Right renal pelvis (tissue), 4 donors: Measurements from ENCODE around the gene MED10. TPM values are rescaled to one million over a fixed set of nuclear protein-coding genes. Genes with fewer than 3 reads are reported as not detected.

Experiments
- DNase-seq, 4 donors: peaks; one replicate each; pipeline ENCODE4 v3.0.0-alpha.2; 2013; ENCODE audit warnings: low read depth in 4 of 4, low spot score in 3 of 4, missing footprints in 1 of 4
- polyA plus RNA-seq, 4 donors: library from polyadenylated mRNA; unstranded; fragments of 120-200 nt; gene quantifications; one replicate each; pipeline ENCODE4 v1.2.1, GENCODE V29; 2013; ENCODE audit not compliant: insufficient read length in 4 of 4

The MED10 gene, protein sequence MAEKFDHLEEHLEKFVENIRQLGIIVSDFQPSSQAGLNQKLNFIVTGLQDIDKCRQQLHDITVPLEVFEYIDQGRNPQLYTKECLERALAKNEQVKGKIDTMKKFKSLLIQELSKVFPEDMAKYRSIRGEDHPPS
- polyA plus RNA-seq: 10 to 100 TPM; 43.8 to 48.4 (median 45.0) TPM

DNA sequence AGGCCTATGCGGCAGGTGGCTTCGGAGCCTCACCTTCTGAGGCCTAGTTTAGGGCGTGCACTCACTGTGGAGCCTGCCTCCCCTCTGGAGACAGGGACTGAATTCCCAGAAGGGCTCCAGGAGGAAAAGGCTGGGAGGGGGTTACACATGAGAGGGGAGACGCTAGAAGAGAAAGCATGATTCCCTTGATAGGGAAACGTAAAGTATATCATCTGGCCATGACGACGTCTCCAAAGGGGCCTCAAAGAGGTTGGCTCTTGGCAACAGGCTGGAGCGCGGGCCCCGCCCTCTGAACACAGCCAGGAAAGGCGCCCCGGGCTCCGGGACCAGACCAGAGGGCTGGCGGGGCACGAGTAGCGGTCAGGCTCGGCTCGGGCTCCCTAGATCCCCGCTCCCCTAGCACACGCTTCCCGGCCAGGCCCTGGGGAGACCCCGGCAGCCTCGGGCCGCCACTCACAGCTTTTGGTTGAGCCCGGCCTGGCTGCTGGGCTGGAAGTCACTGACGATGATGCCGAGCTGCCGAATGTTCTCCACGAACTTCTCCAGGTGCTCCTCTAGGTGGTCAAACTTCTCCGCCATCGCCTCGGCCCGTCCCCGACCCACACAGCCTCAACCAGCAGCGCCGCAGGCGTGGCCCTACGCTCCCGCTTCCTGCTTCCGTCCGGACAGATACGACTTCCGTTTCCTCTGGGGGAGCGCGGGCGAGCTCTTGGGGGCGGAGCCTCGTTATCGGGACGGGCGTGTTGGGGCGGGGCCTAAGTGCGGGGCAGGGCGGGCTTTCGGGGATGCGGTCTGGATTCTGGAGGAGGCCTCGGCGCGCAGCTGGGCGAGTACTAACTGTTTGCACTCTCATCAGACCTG, at the start of gene MED10:
Gene MED10, minus strand, starts transcription at position 643 of the 861 bp plus-strand sequence. Its CDS starts 64 bp downstream, at position 579.
- peak; percentile 73 to 87 (median 83) for DNase-seq

DNA sequence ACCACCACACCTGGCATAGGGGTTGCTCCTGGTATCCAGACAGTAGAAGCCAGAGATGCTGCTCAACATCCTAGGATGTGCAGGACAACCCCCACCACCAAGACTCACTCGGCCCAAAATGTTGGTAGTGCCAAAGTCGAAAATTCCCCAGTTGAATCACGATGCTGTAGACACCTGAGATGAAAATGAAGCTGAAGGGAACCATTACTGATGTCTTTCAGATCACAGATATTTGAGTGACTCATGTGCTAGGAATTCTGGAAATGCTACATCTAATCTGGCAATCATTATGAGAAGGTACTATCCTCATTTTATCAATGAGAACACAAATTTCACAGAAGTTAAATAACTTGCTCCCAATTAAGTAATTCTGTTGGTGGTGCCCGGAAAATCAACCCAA, 49.3 kb upstream of the MED10 start:
- DNase-seq: no peak

DNA sequence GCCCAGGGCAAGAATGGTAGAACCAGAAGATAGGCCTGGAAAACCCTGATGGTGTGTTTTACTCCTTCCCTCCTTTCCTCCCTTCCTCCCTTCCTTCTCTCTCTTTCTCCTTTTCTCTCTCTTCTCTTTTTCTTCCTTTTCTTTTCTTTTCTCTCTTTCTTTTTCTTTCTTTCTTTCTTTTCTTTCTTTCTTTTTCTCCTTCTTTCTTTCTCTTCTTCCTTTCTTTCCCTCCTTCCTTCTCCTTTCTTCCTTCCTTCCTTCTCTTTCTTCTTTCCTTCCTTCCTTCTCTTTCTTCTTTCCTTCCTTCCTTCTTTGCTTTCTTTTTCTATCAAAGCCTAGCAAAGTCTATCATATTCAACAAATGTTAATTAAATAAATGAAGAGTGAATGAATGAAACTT, 46.4 kb upstream of the MED10 start:
- DNase-seq: no peak

DNA sequence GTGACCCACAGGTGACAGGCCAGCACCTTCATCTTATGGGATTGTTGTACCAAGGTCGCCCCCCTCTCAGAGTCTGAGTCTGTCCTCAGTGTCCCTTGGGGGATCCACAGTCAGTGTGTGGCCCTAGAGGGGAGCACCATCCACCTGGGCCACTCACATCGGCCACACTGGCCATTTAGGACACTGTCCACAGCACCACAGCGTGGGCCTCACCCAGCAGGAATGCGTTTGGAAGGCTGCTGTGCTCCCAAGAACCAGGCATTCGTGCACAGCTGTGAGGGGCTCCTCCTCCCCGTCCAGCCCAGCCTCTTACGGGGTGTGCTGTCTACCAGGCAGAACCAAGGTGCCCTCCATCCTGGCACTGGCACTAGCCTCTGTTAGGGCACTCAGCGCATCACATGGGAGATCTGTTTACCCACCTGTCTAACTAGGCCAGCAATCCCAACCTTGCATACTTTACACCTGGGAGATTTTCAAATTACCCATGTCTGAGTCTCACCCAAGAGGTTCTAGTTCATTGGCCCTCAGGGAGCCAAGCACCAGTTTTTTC, 45.8 kb upstream of the MED10 start:
- DNase-seq: no peak

DNA sequence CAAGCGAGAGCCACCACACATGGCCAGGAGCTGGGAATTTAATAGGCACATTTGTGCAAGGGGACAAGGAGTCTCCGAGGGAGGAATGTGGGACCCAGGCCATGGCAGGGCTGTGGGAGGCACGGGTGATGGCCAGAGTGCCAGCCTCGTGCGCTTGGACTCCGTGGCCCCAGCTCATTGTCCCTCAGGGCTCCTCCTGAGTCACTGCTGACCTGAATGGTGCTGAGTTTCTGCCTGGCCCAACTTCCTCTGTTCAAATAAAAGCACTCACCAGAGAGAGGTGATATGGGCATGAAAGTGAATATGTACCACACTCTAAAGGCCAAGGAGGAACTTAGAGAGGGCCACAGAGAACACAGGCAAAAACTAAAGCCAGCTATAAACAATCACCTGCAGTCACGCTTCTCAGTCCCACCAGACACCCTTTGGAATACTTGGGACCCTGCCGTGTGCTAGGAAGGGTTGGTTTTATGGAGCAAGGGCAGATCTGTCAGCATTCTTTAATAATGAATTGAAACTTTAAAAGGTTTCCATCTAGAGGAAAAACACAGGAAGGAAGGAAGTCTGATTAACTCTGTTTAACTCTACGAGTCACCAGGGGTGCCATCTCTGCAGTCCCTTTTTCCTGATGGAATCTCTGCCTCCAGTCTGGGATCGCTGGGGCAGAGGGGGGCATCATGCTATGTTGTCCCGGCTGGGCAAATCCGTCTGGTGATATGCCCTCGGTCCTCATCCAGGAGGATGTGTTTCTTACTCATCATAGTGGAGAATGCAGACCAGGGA, 45.2 kb upstream of the MED10 start:
- DNase-seq: no peak

DNA sequence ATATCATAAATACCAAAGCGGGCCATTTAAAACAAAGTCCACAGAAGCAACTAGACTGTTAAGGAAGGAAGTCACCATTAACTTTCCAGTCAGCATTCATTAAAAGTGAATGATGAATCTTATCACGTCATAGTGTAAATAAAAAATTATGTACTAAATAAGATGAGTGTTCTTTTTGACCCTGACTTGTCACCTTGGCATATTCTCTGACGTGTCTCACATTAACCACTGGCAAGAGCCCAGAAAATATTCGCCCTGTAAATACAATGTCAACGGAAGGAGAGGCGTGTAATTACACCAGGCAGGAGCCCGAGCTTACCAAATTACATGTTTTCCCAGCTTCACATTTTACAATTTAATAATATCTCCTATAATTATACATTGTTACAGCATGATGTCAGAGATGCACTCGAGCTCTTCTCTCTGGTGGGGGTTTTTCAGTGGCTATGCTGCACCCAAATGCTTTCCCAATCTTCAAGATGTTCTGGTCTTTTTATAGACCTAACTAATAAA, 41.0 kb upstream of the MED10 start:
- no peak for DNase-seq

DNA sequence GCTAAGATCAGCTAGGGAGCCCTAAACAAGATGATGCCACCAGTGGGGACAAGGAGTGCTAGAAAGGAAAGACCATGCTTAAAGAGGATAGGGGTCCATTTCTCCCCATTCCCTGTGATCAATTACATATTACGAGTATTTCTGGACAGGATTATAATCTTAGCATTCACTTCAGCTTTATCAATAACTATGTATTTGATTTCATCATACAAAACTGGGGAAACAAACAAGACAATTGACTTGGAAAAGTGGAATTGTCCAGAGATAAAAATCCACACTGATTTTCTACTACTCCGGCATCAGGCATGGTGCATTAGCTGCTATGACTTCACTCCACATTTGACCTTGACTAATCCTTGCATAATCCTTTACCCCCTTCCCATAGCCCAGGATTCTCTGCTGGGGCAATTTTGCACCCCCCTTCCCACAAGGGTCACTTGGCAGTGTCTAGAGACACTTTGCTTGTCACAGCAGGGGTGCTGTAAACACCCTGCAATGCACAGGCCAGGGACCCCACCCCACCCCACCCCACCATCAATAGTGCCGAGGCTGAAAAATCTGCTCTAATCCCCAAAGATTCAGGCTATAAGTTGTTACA, 40.4 kb upstream of the MED10 start:
- DNase-seq: no peak

DNA sequence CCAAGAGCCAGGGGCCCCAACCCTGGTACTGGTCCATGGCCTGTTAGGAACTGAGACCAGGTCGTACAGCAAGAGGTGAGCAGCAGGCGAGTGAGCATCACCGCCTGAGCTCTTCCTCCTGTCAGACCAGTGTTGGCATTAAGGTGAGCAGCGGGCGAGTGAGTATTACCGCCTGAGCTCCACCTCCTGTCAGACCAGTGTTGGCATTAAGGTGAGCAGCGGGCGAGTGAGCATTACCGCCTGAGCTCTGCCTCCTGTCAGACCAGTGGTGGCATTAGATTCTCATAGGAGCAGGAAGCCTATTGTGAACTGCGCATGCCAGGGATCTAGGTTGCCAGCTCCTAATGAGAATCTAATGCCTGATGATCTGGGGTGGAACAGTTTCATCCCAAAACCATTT, 39.3 kb upstream of the MED10 start:
- no peak for DNase-seq

DNA sequence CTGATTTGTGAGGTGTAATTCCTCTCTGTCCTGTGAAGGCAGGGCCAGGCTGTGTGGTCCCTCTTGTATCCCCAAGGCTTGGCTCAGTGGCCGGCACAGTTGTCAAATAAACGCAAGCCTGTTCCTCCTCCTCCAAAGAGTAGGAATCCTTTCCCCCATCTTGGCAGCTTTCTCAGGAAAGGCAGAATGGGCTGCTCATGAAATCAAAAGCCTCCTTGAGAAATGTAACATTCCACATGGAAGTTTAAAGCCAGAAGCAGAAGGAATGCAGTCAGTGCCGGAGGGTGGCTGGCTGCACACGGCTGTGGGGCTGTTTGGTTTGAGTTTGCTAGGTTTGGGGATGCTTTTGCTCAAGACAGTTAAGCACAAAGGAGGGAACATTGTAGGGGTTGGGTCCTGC, 34.5 kb upstream of the MED10 start:
- DNase-seq: no peak

DNA sequence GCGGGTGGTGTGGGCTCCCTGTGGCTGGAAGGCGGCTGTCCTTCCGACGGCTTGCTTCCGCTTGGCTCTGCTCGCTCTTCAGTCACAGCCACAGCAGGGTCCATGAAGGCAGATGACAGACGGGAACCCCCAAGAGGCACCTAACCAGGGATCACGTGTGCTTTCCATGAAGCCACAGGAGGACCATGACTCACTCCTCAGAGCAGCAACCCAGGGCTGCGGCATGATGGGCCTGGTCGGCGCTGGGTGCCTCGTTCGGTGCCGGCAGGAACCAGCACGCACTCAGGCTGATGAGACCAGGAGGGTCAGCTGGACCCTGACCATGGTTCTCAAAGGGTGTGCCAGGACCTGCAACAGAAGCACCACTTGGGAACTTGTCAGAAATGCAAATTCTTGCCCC, 32.8 kb upstream of the MED10 start:
- no peak for DNase-seq

DNA sequence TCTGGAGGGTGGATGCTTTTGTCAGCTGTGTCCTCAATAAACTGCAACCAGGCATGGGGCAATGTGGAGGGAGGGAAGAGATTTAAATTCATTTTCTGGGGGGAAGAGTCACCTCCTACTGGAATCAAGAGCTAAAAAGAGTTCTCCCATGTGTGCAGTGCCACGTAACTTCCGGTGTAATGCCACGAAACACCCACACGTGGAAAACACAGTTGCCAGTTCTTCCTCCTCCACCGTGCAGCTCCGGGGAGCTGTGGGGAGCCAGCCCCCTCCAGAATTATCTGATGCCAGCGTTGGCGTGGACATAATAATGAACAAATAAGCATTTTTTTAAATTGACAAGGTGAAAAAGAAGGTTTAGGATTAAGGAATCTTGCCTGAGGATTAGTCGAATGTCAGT, 32.1 kb upstream of the MED10 start:
- no peak for DNase-seq

DNA sequence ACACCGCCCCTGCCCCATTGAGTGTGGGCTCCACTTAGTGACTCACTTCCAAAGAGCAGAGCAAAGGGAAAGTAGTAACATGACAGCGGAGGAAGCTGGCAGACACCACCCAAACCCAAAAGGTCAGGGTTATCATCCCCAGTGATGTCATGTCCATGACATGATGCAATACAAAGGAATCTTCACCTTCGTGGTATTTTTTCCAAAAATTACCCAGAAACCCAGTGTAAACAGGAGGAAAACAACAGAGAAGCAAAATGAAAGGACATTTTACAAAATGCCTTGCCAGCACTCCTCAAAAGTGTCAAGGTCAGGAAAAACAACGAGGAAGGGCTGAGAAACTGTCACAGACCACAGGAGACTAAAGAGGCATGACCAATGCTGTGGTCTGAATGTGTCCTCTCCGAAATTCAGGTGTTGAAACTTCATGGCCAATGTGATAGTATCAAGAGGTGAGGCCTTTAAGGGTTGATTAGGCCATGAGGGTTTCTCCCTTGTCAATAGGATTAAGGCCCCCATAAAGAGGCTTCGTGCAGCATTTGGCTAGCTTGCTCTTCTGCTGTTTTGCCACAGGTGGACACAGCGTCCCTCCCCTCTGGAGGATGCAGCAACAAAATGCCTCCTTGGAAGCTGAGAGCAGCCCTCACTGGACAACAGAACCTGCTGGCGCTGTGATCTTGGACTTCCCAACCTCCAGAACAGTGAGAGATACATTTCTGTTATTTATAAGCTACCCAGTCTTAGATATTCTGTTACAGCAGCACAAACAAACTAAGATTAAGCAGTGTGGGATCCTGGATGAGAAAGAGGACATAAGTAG, 30.5 kb upstream of the MED10 start:
- no peak for DNase-seq

DNA sequence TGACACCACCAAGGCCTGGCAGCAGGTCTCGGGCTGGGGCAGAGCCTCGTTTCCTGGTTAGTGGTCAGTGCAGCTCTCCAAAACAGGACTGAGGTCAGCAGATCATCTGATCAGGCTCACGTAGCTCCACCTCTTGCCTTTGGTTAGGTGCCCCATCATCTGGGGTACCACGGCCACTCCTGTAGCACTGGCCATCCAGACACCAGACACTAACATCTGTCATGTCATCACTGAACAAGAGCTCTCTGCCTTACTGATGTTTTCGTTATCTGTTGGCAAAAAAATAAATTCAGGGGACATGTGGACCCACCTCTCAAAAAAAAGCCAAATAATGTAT, 29.9 kb upstream of the MED10 start:
- no peak for DNase-seq

DNA sequence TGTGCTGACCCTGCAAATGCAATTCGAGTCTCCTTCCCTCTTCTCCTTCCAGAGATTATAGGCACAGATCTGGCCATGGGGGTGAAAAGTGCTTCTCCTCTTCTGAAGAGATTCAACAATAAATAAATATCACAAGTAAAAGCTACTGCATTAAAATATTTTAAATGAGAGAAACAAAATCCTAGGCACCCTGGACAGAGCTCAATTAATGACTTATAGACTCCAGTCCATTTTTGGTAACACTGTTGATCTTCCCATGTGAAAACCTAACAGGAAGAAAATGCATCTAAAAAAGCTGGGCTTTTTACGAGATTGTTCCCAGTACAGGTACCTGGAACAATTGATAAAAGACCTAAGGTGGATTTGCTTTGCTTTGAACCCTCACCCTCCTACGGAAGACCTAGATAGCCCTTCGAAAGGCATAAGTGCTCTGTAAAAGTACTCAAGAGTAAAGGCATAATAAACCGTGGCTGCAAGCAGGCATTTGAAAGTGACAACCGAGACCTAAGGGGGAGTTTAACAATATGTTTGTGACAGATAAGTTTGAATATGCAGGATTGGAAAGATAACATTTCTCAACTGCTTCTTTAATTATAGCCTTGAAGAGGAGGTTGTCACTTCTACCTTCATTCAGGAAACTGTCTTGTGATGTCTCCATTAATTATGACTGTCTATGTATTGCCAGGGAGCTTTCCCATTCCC, 29.4 kb upstream of the MED10 start:
- no peak for DNase-seq

DNA sequence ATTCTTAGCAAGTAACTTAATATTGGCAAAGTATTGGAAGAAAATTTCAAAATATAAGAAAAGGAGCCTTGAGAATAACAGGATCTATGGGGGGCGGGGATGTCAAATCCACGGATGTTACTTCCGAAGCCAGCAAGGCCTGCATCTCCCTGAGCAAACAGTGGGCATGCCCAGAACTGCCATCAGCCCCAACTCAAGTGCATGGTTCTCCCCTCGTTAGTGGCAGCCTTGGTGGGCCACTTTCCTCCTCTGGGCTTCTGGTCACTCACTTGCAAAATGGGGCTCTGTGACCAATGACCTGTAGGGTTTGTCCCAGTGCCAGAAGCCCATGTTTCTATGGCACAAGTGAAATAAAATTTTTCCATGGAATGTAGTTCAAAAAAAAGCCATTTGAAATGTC, 27.2 kb upstream of the MED10 start:
- no peak for DNase-seq

DNA sequence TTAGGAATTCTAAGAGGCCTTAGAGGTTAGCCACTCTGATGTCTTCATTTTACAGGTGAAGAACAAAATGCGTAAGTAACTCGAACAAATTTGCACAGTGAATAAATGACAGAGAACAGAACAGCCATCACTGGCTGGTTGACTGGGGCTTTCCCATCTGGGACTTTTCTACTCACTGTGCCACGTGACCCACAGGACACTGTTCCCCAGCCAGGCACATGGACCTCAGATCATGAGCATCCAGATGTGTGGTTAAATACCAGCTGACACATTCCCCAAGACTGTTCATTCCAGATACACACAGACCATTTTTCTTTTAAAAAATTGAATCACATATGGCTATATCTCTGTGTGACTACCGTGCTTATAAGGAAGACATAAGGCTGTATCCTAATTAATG, 25.8 kb upstream of the MED10 start:
- no peak for DNase-seq

DNA sequence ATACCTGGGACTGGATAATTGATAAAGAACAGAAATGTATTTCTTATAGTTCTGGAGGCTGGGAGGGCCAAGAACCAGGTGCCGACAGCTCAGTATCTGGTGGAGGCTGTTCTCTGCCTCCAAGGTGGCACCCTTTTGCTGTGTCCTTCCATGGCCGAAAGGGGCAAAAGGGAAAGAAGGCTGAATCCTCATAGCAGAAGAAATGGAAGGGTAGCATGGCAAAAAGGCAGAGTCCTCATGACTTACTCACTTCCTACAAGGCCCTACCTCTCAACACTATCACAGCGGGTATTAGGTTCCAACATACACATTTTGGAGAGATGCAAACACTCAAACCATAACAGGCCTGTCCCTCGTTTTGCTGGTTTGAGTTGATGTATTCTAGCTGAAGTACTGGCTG, 25.1 kb upstream of the MED10 start:
- no peak for DNase-seq

DNA sequence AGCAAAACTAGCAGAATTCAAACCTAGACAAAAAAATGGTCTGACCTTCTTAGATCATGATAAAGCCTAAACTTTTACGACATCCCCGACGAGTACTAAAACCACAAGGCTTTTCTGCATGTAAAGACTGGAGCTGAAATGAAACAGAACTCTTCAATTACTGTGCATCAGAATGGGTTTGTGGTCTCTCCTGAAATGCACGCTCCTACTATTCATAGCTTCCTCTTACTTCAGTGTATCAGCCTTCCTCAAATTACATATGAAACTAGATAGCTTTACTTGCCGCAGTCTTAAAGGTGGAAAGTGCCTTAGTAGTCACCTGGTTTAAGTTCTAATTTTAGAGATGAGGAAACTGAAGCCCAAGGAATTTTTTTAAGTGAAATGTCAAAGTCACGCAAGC, 24.6 kb upstream of the MED10 start:
- no peak for DNase-seq

DNA sequence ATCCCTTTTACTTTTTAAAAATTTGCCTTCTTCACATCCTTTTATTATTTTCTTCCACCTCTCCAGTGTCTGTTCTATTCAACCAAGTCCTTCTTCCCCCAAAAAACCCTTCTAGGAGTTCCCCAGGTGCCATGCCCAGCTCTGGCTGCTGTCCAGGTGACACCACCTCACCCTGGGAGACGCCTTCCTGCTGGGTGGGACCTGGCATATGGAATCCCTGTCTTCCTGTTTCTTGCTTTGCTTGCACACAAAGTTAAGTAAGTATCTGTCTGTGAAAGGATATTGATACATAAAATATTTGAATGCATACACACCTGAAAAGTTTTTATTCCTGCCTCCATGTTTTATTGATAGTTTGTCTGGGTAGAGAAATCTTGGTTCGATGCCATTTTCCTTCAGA, 23.1 kb upstream of the MED10 start:
- no peak for DNase-seq
